Panc1 (cell line): Measurements from ENCODE around the gene LSS.

Experiments
- POLR2AphosphoS5 ChIP-seq: IDR thresholded peaks from 2 replicates; pipeline ENCODE4 v1.6.1; 2012; ENCODE audit warnings: mild to moderate bottlenecking, low read depth, low read length, moderate library complexity
- SIN3A ChIP-seq: IDR thresholded peaks from 2 replicates; pipeline ENCODE4 v1.6.1; 2012; ENCODE audit warnings: low read depth, mild to moderate bottlenecking, low read length, moderate library complexity, borderline replicate concordance; ENCODE audit not compliant: insufficient read depth
- TF ChIP-seq, protein P1 (sequence below): fragments of 450-650 bp; IDR thresholded peaks from 2 replicates; pipeline ENCODE4 v1.5.1; 2017; ENCODE audit warnings: mild to moderate bottlenecking
- TF ChIP-seq, protein P2 (sequence below), 2 experiments: IDR thresholded peaks; 2 replicates each; pipeline ENCODE4 v1.6.1; 2011 to 2012; ENCODE audit warnings: low read depth in 2 of 2, control low read depth in 1 of 2, low read length in 1 of 2, mild to moderate bottlenecking in 1 of 2, moderate library complexity in 1 of 2; ENCODE audit not compliant: insufficient read depth in 1 of 2

DNA sequence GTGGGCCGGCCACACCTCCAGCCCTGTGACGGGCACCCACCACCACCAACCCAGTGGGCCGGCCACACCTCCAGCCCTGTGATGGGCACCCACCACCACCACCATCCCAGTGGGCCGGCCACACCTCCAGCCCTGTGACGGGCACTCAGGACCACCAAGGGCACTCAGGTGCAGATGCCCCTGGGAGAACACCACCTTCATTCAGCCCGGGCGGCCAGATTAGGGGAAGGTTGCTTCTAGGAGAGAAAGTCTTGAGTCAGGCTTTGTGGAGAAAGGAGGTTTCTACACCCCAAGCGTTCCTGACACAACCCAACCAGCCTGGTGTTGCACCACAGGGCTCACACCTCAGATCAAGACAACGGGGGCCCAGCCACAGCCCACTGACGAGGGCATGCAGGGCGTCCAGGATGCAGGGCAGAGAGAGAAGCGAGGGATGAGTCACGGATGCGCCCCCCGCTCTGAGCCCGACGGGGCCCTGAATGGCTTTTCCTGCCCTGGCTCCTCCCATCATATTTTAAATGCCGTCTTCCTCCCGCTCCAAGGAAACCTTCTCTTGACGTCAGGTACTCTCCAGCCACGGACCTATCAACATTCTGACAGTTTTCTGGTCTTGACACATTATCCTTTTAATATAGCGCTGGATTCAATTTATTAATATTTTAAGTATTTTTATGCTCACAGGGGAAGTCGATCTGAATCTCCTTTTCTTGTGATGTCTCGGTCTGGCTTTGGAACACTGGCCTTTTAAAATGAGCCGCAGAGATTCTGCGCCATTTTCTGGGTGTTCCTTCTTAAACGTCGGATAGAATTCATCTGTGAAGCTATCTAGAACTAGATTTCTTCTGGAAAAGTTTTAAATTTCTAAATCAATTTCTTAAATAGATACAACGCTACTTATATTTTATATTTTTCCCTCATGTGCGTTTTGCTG is 43.7 kb downstream of the LSS start:
- TF ChIP-seq POLR2AphosphoS5 (no peak), SIN3A (no peak)
- TF ChIP-seq, protein P1, sequence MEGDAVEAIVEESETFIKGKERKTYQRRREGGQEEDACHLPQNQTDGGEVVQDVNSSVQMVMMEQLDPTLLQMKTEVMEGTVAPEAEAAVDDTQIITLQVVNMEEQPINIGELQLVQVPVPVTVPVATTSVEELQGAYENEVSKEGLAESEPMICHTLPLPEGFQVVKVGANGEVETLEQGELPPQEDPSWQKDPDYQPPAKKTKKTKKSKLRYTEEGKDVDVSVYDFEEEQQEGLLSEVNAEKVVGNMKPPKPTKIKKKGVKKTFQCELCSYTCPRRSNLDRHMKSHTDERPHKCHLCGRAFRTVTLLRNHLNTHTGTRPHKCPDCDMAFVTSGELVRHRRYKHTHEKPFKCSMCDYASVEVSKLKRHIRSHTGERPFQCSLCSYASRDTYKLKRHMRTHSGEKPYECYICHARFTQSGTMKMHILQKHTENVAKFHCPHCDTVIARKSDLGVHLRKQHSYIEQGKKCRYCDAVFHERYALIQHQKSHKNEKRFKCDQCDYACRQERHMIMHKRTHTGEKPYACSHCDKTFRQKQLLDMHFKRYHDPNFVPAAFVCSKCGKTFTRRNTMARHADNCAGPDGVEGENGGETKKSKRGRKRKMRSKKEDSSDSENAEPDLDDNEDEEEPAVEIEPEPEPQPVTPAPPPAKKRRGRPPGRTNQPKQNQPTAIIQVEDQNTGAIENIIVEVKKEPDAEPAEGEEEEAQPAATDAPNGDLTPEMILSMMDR: no peak
- TF ChIP-seq, protein P2, sequence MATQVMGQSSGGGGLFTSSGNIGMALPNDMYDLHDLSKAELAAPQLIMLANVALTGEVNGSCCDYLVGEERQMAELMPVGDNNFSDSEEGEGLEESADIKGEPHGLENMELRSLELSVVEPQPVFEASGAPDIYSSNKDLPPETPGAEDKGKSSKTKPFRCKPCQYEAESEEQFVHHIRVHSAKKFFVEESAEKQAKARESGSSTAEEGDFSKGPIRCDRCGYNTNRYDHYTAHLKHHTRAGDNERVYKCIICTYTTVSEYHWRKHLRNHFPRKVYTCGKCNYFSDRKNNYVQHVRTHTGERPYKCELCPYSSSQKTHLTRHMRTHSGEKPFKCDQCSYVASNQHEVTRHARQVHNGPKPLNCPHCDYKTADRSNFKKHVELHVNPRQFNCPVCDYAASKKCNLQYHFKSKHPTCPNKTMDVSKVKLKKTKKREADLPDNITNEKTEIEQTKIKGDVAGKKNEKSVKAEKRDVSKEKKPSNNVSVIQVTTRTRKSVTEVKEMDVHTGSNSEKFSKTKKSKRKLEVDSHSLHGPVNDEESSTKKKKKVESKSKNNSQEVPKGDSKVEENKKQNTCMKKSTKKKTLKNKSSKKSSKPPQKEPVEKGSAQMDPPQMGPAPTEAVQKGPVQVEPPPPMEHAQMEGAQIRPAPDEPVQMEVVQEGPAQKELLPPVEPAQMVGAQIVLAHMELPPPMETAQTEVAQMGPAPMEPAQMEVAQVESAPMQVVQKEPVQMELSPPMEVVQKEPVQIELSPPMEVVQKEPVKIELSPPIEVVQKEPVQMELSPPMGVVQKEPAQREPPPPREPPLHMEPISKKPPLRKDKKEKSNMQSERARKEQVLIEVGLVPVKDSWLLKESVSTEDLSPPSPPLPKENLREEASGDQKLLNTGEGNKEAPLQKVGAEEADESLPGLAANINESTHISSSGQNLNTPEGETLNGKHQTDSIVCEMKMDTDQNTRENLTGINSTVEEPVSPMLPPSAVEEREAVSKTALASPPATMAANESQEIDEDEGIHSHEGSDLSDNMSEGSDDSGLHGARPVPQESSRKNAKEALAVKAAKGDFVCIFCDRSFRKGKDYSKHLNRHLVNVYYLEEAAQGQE (IDR thresholded peaks at IDR 0.05; ENCODE audit: insufficient read depth in 1 of 2, low read depth in 2 of 2, low read length in 1 of 2): no peak
